Liver (tissue), 9 donors: Measurements from ENCODE around the gene SLC16A10. TPM values are rescaled to one million over a fixed set of nuclear protein-coding genes. Genes with fewer than 3 reads are reported as not detected.

Source experiments
- DNase-seq: peaks from one replicate; pipeline ENCODE4 v3.0.0-alpha.2; 2017; ENCODE audit warnings: low spot score
- H3K27ac ChIP-seq, 2 donors: one replicate each; pipeline ENCODE4 v1.7.0; 2013; ENCODE audit warnings: inconsistent platforms in 2 of 2, low read length in 2 of 2, control low read depth in 1 of 2, low read depth in 1 of 2, mild to moderate bottlenecking in 1 of 2
- H3K27me3 ChIP-seq, 4 donors: one replicate each; pipeline versions ENCODE4 v1.6.1 to v1.7.0; 2013; ENCODE audit warnings: low read length in 3 of 4, inconsistent platforms in 1 of 4, mild to moderate bottlenecking in 1 of 4, moderate library complexity in 1 of 4; ENCODE audit not compliant: control insufficient read depth in 4 of 4, insufficient read depth in 4 of 4
- H3K36me3 ChIP-seq, 4 donors: one replicate each; pipeline versions ENCODE4 v1.6.1 to v1.7.0; 2013; ENCODE audit warnings: low read length in 3 of 4, mild to moderate bottlenecking in 3 of 4, low read depth in 1 of 4, moderate library complexity in 1 of 4; ENCODE audit not compliant: control insufficient read depth in 4 of 4, insufficient read depth in 3 of 4
- H3K4me1 ChIP-seq, 4 donors: one replicate each; pipeline versions ENCODE4 v1.6.1 to v1.7.0; 2013; ENCODE audit warnings: low read length in 3 of 4, mild to moderate bottlenecking in 3 of 4, moderate library complexity in 1 of 4; ENCODE audit not compliant: control insufficient read depth in 4 of 4, insufficient read depth in 4 of 4
- H3K4me3 ChIP-seq, 3 donors: one replicate each; pipeline versions ENCODE4 v1.6.1 to v1.7.0; 2013; ENCODE audit warnings: low read length in 3 of 3, control low read depth in 1 of 3, low read depth in 1 of 3, mild to moderate bottlenecking in 1 of 3
- H3K9ac ChIP-seq, 2 donors: one replicate each; pipeline ENCODE4 v1.7.0; 2013; ENCODE audit warnings: low read length in 2 of 2, mild to moderate bottlenecking in 2 of 2, moderate library complexity in 2 of 2, control low read depth in 1 of 2, low read depth in 1 of 2
- H3K9me3 ChIP-seq, 4 donors: one replicate each; pipeline versions ENCODE4 v1.6.1 to v1.7.0; 2013; ENCODE audit warnings: low read length in 3 of 4; ENCODE audit not compliant: control insufficient read depth in 4 of 4
- ATF3 ChIP-seq: IDR thresholded peaks from 2 replicates; pipeline ENCODE4 v1.6.1; 2016; ENCODE audit warnings: antibody characterized with exemption
- CTCF ChIP-seq: fragments of 150-350 bp; IDR thresholded peaks from 2 replicates; pipeline ENCODE4 v1.5.1; 2017; ENCODE audit warnings: improper control_type of control experiment, low read depth, low read length; ENCODE audit not compliant: missing input control
- EGR1 ChIP-seq, 2 donors: IDR thresholded peaks; 2 replicates each; pipeline ENCODE4 v1.6.1; 2016 to 2018; ENCODE audit warnings: antibody characterized with exemption in 2 of 2, low read depth in 2 of 2
- FOXA1 ChIP-seq: IDR thresholded peaks from 2 replicates; pipeline ENCODE4 v1.6.1; 2016; ENCODE audit warnings: antibody characterized with exemption
- FOXA2 ChIP-seq: IDR thresholded peaks from 2 replicates; pipeline ENCODE4 v1.6.1; 2016; ENCODE audit warnings: antibody characterized with exemption
- GABPA ChIP-seq, 2 donors: IDR thresholded peaks in 1 of 2; conservative IDR thresholded peaks in 1 of 2; 2 replicates each; pipeline ENCODE4 v1.6.1; 2016; ENCODE audit warnings: antibody characterized with exemption in 2 of 2, mild to moderate bottlenecking in 1 of 2, moderate library complexity in 1 of 2
- HNF4A ChIP-seq, 2 donors: conservative IDR thresholded peaks; 2 replicates each; pipeline ENCODE4 v1.6.1; 2016; ENCODE audit warnings: antibody characterized with exemption in 2 of 2, mild to moderate bottlenecking in 2 of 2
- HNF4G ChIP-seq: IDR thresholded peaks from 2 replicates; pipeline ENCODE4 v1.6.1; 2016; ENCODE audit warnings: antibody characterized with exemption
- JUND ChIP-seq, 2 donors: IDR thresholded peaks; 2 replicates each; pipeline ENCODE4 v1.6.1; 2016; ENCODE audit warnings: antibody characterized with exemption in 2 of 2
- NR2F2 ChIP-seq: IDR thresholded peaks from 2 replicates; pipeline ENCODE4 v1.6.1; 2016; ENCODE audit warnings: antibody characterized with exemption
- RAD21 ChIP-seq, 2 donors: IDR thresholded peaks; 2 replicates each; pipeline ENCODE4 v1.6.1; 2016; ENCODE audit warnings: antibody characterized with exemption in 2 of 2, mild to moderate bottlenecking in 2 of 2
- RXRA ChIP-seq, 2 donors: IDR thresholded peaks; 2 replicates each; pipeline ENCODE4 v1.6.1; 2017 to 2018; ENCODE audit warnings: antibody characterized with exemption in 2 of 2, mild to moderate bottlenecking in 1 of 2
- SP1 ChIP-seq: IDR thresholded peaks from 2 replicates; pipeline ENCODE4 v1.6.1; 2018; ENCODE audit warnings: antibody characterized with exemption, mild to moderate bottlenecking
- TAF1 ChIP-seq: conservative IDR thresholded peaks from 2 replicates; pipeline ENCODE4 v1.6.1; 2016; ENCODE audit warnings: antibody characterized with exemption, mild to moderate bottlenecking
- YY1 ChIP-seq: IDR thresholded peaks from 2 replicates; pipeline ENCODE4 v1.6.1; 2016; ENCODE audit warnings: antibody characterized with exemption, mild to moderate bottlenecking
- ZBTB33 ChIP-seq: IDR thresholded peaks from 2 replicates; pipeline ENCODE4 v1.6.1; 2016; ENCODE audit warnings: antibody characterized with exemption
- WGBS: extraction: QIAGEN DNeasy Blood & Tissue Kit; methylation state at CpG from one replicate; pipeline ENCODE4 v1.1.7; 2013; 5-methylcytosine and 5-hydroxymethylcytosine counted together
- polyA plus RNA-seq, 2 donors: library from polyadenylated mRNA; stranded (reverse) in 1 of 2; unstranded in 1 of 2; fragments of 200-250 nt in 1 of 2; fragments of >200 nt in 1 of 2; fragmentation: Nextera tagmentation in 1 of 2; extraction: Ambion mirVana in 1 of 2; gene quantifications; one replicate each; pipeline versions ENCODE4 v1.2.1 to v1.2.3, GENCODE V29; 2013 to 2015
- total RNA-seq, 2 donors: library from RNA; depleted of rRNA; stranded (reverse); fragments of >200 nt; gene quantifications; one replicate each; pipeline ENCODE4 v1.2.3, GENCODE V29; 2014
- TF ChIP-seq, protein P1 (sequence below): IDR thresholded peaks from 2 replicates; pipeline ENCODE4 v1.6.1; 2016; ENCODE audit warnings: antibody characterized with exemption, mild to moderate bottlenecking
- TF ChIP-seq, protein P2 (sequence below): IDR thresholded peaks from 2 replicates; pipeline ENCODE4 v1.6.1; 2016; ENCODE audit warnings: antibody characterized with exemption
- donor health status: healthy.
- donor health status: healthy.
- donor health status: healthy.
- donor health status: healthy.
- donor health status: healthy.

SLC16A10 gene
- total and polyA plus RNA-seq, 4 donors, result 1.8 to 16.7 (median 8.4) TPM

DNA sequence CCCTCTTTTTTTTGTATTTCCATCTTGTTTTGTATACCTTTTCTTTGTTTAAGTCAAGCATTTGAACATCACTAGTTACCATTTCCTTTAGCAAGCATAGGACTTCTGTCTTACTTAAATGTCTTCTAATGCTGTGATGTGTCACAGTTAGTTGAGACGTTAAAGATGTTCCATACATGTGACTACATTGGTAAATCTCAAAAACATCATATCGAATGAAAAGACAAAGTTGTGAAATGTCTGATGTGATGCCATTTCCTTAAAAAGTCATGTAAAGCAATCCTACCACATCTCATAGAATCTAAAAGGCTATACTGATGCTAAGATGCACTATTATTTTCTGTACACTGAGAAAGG, 26.8 kb downstream of the SLC16A10 start:
- peaks cover 0 to 7% (median 0%) of the 10 kb centered on the region in 4 donors for H3K4me1 ChIP-seq
- 66% methylated on average over 2 of the region's 2 CpGs for WGBS
- TF ChIP-seq ZBTB33 (no peak), ATF3 (no peak), HNF4G (no peak)
- TF ChIP-seq, protein P1, sequence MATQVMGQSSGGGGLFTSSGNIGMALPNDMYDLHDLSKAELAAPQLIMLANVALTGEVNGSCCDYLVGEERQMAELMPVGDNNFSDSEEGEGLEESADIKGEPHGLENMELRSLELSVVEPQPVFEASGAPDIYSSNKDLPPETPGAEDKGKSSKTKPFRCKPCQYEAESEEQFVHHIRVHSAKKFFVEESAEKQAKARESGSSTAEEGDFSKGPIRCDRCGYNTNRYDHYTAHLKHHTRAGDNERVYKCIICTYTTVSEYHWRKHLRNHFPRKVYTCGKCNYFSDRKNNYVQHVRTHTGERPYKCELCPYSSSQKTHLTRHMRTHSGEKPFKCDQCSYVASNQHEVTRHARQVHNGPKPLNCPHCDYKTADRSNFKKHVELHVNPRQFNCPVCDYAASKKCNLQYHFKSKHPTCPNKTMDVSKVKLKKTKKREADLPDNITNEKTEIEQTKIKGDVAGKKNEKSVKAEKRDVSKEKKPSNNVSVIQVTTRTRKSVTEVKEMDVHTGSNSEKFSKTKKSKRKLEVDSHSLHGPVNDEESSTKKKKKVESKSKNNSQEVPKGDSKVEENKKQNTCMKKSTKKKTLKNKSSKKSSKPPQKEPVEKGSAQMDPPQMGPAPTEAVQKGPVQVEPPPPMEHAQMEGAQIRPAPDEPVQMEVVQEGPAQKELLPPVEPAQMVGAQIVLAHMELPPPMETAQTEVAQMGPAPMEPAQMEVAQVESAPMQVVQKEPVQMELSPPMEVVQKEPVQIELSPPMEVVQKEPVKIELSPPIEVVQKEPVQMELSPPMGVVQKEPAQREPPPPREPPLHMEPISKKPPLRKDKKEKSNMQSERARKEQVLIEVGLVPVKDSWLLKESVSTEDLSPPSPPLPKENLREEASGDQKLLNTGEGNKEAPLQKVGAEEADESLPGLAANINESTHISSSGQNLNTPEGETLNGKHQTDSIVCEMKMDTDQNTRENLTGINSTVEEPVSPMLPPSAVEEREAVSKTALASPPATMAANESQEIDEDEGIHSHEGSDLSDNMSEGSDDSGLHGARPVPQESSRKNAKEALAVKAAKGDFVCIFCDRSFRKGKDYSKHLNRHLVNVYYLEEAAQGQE, result no peak
- H3K9me3 ChIP-seq, result no peaks in the 10 kb centered on the region
- no peaks in the 10 kb centered on the region for H3K27me3 ChIP-seq
- DNase-seq, result no peak
- no peak overlapping the region for H3K9ac ChIP-seq
- no peak overlapping the region for H3K4me3 ChIP-seq
- no peak overlapping the region for H3K27ac ChIP-seq
- no peaks in the 10 kb centered on the region for H3K36me3 ChIP-seq

GRCh38 chr6:111114482-111114881, 27.2 kb downstream of the SLC16A10 start:
- Histone ChIP-seq H3K36me3 (no peaks in the 10 kb centered on the region), H3K27me3 (no peaks in the 10 kb centered on the region), H3K9ac (no peak overlapping the region), H3K27ac (no peak overlapping the region), H3K9me3 (no peaks in the 10 kb centered on the region), H3K4me1 (peaks cover 0 to 7% (median 0%) of the 10 kb centered on the region in 4 donors), H3K4me3 (no peak overlapping the region)
- 88% methylated on average over 1 of the region's 1 CpG for WGBS
- DNase-seq, result no peak
- TF ChIP-seq FOXA1 (no peak), JUND (IDR thresholded peaks at IDR 0.05) (no peak), ATF3 (no peak), CTCF (no peak), RAD21 (IDR thresholded peaks at IDR 0.05) (no peak), RXRA (IDR thresholded peaks at IDR 0.05) (no peak), EGR1 (IDR thresholded peaks at IDR 0.05; ENCODE audit: low read depth in 2 of 2) (no peak), FOXA2 (no peak), SP1 (no peak), HNF4G (no peak), TAF1 (no peak), ZBTB33 (no peak), GABPA (IDR thresholded peaks at IDR 0.05 in 1 of 2, conservative IDR thresholded peaks at IDR 0.05 in 1 of 2) (no peak), HNF4A (conservative IDR thresholded peaks at IDR 0.05) (no peak), YY1 (no peak), NR2F2 (no peak)
- TF ChIP-seq, protein P2, sequence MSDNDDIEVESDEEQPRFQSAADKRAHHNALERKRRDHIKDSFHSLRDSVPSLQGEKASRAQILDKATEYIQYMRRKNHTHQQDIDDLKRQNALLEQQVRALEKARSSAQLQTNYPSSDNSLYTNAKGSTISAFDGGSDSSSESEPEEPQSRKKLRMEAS, result no peak
- TF ChIP-seq, protein P1, result no peak
